Inferior parietal cortex (tissue), 1 donor: ENCODE results near the gene CHPF.

Experiments used
- DNase-seq: peaks from one replicate; pipeline ENCODE4 v3.0.0-alpha.2; 2016; ENCODE audit errors: extremely low spot score

CHPF gene

DNA sequence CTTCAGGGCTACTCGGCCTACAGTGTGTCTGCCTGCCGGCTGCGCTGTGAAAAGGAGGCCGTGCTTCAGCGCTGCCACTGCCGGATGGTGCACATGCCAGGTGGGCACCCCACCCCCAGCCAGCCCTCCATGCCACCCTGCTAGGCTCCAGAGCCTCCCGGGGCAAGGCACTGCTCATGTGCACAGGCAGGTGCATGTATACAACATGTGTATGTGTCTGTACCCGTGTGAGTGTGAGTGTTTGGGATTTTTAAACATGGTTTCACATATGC lies 11.3 kb downstream of the CHPF start:
- DNase-seq, result no peak

- DNase-seq, result no peak
Observed at GRCh38 chr2:219531639-219532377, 11.8 kb downstream of the CHPF start.

DNA sequence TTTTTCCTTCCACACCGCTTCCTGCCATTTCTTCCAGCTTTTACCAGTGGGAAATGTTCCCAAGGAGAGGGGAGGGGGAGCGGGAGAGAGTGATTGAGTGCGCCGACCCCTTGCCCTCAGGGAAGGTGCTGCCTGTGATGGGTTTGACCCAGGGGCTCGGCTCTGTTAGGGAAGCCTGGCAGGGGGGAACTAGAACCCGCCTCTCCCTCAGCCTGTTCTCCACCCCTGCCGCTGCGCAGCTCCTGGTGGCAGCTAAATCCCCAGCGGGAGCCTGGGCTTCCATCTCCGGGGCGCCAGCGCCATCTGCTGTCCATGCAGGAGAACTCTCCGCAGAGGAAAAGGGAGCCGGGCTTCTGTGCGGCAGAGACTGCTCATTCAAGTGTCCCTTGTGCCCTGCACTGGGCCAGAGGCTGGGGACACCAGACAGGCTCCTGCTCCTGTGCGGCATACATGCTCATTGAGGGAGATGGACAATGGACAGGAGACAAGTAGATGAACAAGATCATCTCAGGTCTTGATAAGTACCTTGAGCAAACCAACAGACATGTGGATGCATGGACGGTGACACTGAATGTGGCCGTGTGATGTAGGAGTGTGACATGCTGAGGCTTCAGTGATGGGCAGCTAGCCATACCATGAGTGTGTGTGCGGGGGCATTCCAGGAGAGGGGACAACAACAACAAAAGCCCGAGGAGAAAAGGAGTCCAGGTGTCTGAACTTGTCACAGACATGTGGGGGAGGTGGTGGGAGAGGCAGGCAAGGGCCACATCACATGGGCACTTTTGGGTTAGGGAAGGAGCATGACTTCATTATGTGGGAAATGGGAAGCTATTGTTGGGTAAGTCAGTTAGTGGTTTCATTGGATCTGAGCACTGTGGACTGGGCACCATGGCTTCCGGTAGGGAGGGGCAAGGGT lies 13.3 kb downstream of the CHPF start:
- peak; percentile 92 for DNase-seq

DNA sequence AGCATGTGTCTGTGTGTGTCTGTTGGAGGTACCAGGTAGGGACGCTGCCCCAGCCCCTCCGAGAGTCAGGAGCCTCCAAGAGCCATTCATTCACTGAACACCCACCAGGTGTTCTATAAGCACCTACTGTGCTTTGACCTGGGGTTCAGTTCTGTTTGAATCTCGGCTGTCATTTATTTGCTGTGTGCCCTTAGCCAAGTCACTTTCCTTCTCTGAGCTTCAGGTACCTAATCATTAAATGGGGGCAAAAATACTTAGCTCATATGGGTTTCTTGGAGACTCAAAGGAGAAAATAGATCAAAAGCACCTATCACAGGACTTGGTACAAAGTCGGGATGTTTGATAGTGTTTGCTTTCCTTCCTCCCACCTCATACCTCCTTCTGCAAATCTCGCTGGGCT lies 16.1 kb downstream of the CHPF start:
- DNase-seq, result no peak

DNA sequence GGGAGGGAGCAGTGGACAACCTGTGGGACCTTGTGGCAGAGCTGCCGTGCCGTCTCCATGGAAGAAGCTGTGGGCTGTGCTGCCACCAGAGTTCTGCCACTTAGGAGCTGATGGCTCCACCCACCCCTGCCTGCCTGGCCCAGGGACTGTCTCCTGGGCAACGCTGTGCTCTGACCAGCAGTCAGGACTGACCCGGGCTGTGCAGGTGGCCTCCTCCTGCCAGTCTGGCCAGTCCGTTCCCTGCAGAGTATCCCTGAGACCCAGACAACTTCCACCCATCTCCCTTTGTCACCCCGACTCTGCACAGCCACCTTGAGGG lies 16.6 kb downstream of the CHPF start:
- no peak for DNase-seq

- no peak for DNase-seq
Observed at GRCh38 chr2:219526320-219527075, 17.1 kb downstream of the CHPF start.

DNA sequence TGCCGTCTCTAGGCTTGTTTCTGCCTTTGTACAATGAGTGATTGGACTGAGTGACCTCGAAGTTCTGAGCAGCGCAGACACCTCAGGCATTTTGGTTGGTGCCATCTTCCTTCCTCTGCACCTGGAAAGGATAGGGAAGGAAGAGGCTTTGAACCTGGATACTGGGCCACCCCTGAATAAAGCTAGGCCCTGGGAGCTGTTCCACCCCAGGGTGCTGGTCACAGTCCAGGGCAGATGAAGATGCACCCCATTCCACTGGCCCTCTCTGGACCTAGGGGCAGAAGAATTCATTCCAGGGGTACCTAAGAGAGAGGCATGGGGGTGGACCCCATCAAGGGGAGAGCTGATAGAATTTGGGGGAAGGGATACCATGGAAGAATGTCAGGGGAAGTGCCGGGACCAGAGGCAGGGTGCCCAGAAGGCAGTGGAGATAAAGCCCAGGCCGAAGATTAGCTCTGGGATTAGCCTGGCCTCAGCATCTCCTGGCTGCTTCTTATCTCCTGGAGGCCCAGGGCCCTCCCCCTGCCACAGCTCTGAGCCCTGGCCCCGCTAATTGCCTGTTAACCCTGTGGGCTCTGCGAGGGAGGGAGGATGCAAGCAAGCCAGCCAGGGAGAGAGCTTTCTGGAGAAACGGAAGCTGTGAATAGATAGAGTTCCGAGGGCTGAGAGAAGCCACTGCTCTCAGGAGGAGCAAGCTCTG lies 17.9 kb downstream of the CHPF start:
- no peak for DNase-seq

DNA sequence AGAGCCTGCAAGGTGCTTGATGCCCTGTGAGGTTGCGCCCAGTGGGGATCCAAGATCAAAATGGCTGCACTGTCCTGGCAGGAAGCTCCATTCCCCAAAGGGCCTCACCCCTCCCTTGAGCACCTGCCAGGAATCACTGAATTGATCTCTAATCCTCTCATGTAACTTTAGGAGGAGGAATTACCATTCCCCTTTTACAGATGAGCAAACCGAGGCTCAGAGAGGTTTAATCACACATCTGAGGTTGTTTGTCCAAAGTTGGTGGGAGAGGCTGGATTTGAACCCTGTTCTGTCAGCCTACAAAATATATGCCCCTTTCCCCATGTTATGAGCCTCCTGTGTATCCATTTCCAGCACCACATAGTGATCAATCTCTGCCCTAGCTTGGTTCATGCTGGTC lies 18.8 kb downstream of the CHPF start:
- DNase-seq, result no peak

GRCh38 chr2:219523031-219523671 lies 20.5 kb downstream of the CHPF start:
- no peak for DNase-seq

DNA sequence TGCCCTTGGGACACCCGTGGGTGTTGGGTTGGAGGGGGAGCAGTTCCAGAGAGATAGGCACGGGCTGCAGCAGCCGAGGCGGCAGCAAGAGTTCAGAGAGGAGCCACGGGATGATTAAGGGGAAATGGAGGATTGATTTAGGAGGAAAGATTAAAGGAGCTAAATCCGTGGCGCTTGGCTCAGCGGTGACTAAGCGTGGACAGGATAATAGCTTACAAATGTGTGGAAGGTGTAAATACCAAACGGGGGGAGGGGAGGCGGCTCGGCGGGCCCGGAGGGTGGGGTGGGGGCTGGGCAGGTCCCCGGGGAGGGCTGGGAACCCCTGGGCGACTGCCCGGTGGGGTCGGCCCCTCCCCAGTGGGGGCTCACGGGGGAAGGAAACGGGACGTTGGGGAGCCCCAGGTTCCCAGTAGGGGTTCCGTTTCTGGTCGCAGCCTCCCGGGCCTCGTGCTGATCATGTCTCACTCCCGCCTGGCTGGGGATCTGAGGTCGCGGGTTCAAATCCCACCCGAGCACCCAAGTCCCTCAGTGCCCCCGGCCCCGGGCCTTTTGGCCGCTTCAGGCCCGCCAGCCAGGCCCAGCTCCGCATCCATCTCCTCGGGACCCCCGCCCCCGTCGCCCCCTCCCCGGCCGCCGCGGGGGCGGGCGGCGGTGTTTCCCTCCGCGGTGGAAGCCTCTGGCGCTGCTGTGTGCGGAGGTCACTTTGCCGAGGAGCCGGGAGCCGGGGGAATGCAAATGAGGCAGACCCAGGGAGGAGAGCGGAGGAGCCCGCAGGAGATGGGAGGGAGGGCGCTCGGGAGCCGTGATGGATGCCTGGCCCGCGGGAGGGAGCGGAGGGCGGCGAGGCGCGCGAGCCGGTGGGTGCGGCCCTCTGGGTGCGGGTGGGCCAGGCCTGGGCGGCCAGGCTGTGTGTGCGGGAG lies 21.2 kb downstream of the CHPF start:
- no peak for DNase-seq

DNA sequence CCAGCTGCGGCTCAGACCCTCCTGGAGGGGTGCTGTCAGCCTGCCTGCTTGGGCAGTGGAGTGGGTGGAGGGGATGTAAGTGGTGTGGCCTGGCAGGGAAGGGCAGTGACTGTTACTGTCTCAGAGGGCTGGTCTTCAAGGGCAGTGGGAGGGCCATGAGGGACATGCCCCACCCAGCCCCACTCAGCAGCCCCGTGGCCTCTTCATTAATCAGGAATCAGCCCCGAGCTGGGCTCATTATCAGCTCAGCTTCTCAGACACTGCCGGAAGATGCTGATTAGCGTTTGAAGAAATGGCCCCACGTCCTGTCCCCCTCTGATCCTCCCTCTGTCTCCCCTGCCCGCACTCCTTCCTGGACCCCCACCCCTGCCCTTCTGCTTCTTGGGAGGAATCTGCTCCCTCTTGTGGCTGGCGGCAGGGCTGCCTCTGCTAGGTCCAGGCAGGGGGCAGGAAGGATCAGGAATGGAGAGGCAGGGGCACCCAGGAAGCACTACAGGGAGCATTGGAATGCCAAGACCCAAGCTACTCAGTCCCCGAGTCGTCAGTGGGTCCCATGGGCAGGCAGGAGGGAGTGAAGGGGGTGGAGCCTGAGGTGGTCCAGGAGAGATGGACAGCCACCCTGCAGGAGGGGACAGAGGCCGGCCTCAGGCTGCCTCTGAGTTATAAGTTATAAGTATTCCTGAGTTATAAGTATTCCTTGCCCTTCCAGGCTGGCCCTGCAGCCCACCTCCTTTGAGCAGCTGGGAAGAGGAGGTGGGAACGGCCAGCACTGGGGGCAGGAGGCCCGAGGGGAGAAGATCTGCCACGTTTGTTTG lies 22.3 kb downstream of the CHPF start:
- no peak for DNase-seq

DNA sequence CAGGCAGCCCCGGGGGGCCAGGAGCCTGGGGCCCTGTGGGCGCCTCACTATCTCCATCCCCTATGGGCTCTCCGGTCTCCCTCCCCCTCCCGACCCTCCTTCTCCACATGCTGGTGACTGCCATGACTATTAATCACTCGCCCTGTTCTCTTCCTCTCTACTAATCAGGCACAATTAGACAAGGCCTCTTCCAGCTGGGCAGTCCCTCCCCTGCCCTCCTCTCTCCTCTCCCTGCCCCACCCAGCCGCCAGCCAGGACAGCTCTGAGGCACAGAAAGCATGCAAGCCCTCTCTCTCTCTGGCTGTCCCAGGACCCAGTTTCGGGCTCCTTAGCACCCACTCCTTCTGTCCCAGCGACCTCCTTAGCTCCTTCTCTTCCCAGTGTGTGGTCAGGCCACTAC lies 23.5 kb downstream of the CHPF start:
- no peak for DNase-seq

DNA sequence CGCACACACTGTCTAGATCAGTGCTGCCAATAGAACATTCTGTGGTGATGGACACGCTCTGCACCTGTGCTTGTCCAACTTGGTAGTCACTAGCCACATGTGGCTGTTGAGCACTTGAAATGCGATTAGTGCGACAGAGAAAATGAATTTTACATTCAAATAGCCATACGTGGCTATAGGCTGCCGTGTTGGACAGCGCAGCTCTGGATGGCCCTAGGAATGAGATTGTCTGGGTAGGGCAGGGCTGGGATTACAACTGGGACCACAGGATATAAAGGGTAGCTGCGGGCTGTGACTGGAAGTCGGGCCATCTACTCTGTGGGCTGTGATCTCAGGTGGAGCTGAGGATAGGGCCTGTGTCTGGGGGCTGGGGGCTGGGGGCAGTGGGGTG lies 24.1 kb downstream of the CHPF start:
- DNase-seq, result no peak

GRCh38 chr2:219517954-219518778 lies 25.4 kb downstream of the CHPF start:
- DNase-seq, result no peak

DNA sequence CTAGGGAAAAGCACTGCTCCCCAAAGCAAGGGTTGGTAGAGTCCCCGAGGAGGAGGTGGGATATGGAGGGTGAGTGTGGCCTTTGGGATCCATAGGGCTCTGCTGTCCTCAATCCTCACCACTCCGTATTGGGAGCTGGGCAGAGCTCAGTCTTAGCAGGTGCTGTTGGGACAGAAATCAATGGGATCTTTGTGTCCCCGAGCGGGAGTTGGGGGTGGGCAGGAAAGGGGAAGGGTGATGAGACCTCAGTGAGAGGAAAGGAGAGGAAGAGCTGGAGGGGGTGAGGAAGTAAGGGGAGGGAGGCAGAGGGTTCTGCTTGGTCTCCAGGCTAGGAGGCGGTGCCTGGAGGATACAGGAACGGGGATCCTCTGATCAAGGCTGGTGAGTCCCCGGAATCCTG lies 26.7 kb downstream of the CHPF start:
- DNase-seq, result no peak

- DNase-seq, result no peak
Observed at GRCh38 chr2:219515874-219516629, 27.6 kb downstream of the CHPF start.

DNA sequence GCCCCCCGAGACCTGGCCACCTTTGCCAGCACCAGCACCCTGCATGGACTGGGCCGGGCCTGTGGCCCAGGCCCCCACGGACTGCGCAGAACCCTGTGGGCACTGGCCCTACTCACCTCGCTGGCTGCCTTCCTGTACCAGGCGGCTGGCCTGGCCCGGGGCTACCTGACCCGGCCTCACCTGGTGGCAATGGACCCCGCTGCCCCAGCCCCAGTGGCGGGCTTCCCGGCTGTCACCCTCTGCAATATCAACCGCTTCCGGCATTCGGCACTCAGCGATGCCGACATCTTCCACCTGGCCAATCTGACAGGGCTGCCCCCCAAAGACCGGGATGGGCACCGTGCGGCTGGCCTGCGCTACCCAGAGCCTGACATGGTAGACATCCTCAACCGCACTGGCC lies 28.8 kb downstream of the CHPF start:
- no peak for DNase-seq

GRCh38 chr2:219514196-219514761 lies 29.3 kb downstream of the CHPF start, which contains the start of gene ASIC4:
TSS of gene ASIC4 (plus strand) at chr2:219514482. CDS start at chr2:219514725, 243 bp downstream.
- peak; percentile 39 for DNase-seq
